Astrocyte (in vitro differentiated cells and primary cell): ENCODE results near the gene MRRF. TPM values are rescaled to one million over a fixed set of nuclear protein-coding genes. Genes with fewer than 3 reads are reported as not detected.

Source experiments
- DNase-seq: peaks from one replicate; pipeline ENCODE4 v3.0.0-alpha.2; 2010; ENCODE audit warnings: low read depth
- FAIRE-seq: peaks from 2 replicates; lab custom pipeline; 2011; peaks lifted over from hg19 to GRCh38; lab: Jason Lieb, UNC
- H2AFZ ChIP-seq: 2 replicates; pipeline ENCODE4 v1.6.0; 2012; ENCODE audit warnings: low read depth, low read length, inconsistent platforms
- H3K27ac ChIP-seq: 2 replicates; pipeline ENCODE4 v1.5.1; 2011; ENCODE audit warnings: low read depth, low read length, inconsistent platforms
- H3K27me3 ChIP-seq: 2 replicates; pipeline ENCODE4 v1.6.0; 2011; ENCODE audit warnings: low read length, inconsistent platforms; ENCODE audit not compliant: insufficient read depth
- H3K36me3 ChIP-seq: 2 replicates; pipeline ENCODE4 v1.5.1; 2011; ENCODE audit warnings: low read length, inconsistent platforms; ENCODE audit not compliant: insufficient read depth
- H3K4me1 ChIP-seq: 2 replicates; pipeline ENCODE4 v1.5.1; 2011; ENCODE audit warnings: low read length, inconsistent platforms; ENCODE audit not compliant: insufficient read depth
- H3K4me2 ChIP-seq: 2 replicates; pipeline ENCODE4 v1.6.0; 2012; ENCODE audit warnings: low read length, inconsistent platforms
- H3K4me3 ChIP-seq: 2 replicates; pipeline ENCODE4 v1.5.1; 2011; ENCODE audit warnings: low read depth, mild to moderate bottlenecking, low read length, inconsistent platforms; ENCODE audit not compliant: insufficient read depth
- H3K79me2 ChIP-seq: 2 replicates; pipeline ENCODE4 v1.6.0; 2012; ENCODE audit warnings: mild to moderate bottlenecking, low read length, inconsistent platforms; ENCODE audit not compliant: insufficient read depth
- H3K9ac ChIP-seq: 2 replicates; pipeline ENCODE4 v1.6.0; 2012; ENCODE audit warnings: mild to moderate bottlenecking, low read length, inconsistent platforms
- H3K9me3 ChIP-seq: 2 replicates; pipeline ENCODE4 v1.5.1; 2012; ENCODE audit warnings: low read depth, mild to moderate bottlenecking, low read length, inconsistent platforms; ENCODE audit not compliant: insufficient read depth
- H4K20me1 ChIP-seq: 2 replicates; pipeline ENCODE4 v1.6.0; 2012; ENCODE audit warnings: low read length, inconsistent platforms; ENCODE audit not compliant: insufficient read depth
- H3K27ac Mint-ChIP-seq: one replicate; pipeline ENCODE4 v1.8.0; 2021; ENCODE audit warnings: mild to moderate bottlenecking, mixed read lengths; ENCODE audit not compliant: unreplicated experiment
- H3K27me3 Mint-ChIP-seq: one replicate; pipeline ENCODE4 v1.8.0; 2021; ENCODE audit warnings: low read depth, mixed read lengths; ENCODE audit not compliant: unreplicated experiment
- H3K36me3 Mint-ChIP-seq: one replicate; pipeline ENCODE4 v1.8.0; 2021; ENCODE audit warnings: low read depth, mixed read lengths; ENCODE audit not compliant: unreplicated experiment
- H3K4me1 Mint-ChIP-seq: one replicate; pipeline ENCODE4 v1.8.0; 2021; ENCODE audit warnings: low read depth, mixed read lengths; ENCODE audit not compliant: unreplicated experiment
- H3K4me3 Mint-ChIP-seq: one replicate; pipeline ENCODE4 v1.8.0; 2021; ENCODE audit warnings: mild to moderate bottlenecking, moderate library complexity, mixed read lengths; ENCODE audit not compliant: unreplicated experiment
- H3K9me3 Mint-ChIP-seq: one replicate; pipeline ENCODE4 v1.8.0; 2021; ENCODE audit warnings: mild to moderate bottlenecking, mixed read lengths; ENCODE audit not compliant: unreplicated experiment
- CTCF ChIP-seq: IDR thresholded peaks from 2 replicates; pipeline ENCODE4 v1.5.1; 2011; ENCODE audit warnings: low read depth, mild to moderate bottlenecking, inconsistent platforms, low read length, moderate library complexity; ENCODE audit not compliant: insufficient read depth
- EZH2 ChIP-seq: IDR thresholded peaks from 2 replicates; pipeline ENCODE4 v1.6.1; 2012; ENCODE audit warnings: mild to moderate bottlenecking, low read length, inconsistent platforms; ENCODE audit not compliant: insufficient read depth
- total RNA-seq: library from RNA; stranded (reverse); gene quantifications from 2 replicates; pipeline ENCODE4 v1.2.1, GENCODE V29; 2021

The MRRF gene
- total RNA-seq, 1 donor from 2014 or later, result 24.0 TPM

GRCh38 chr9:122291458-122291857, 26.8 kb downstream of the MRRF start:
- DNase-seq, result no peak
- Histone ChIP-seq H3K27me3 (no peaks in the 10 kb centered on the region), H3K36me3 (peaks cover 38% of the 10 kb centered on the region), H3K4me1 (no peaks in the 10 kb centered on the region), H3K27ac (no peak overlapping the region), H3K79me2 (no peaks in the 10 kb centered on the region), H3K4me3 (no peak overlapping the region), H4K20me1 (no peaks in the 10 kb centered on the region), H3K9ac (no peak overlapping the region), H3K9me3 (no peaks in the 10 kb centered on the region), H2AFZ (no peak overlapping the region), H3K4me2 (no peak overlapping the region)
- H3K27ac Mint-ChIP-seq, result no peak overlapping the region
- FAIRE-seq, result no peak
- no peak overlapping the region for H3K4me3 Mint-ChIP-seq
- H3K4me1 Mint-ChIP-seq, result no peaks in the 10 kb centered on the region
- H3K36me3 Mint-ChIP-seq, result peaks cover 5% of the 10 kb centered on the region
- no peaks in the 10 kb centered on the region for H3K27me3 Mint-ChIP-seq
- no peak for TF ChIP-seq EZH2
- no peak for TF ChIP-seq CTCF
- H3K9me3 Mint-ChIP-seq, result no peaks in the 10 kb centered on the region

GRCh38 chr9:122294531-122294930, 29.8 kb downstream of the MRRF start:
- DNase-seq (no peak), FAIRE-seq (no peak)
- Histone ChIP-seq H3K79me2 (no peaks in the 10 kb centered on the region), H3K9me3 (no peaks in the 10 kb centered on the region), H3K27ac (no peak overlapping the region), H3K36me3 (peaks cover 34% of the 10 kb centered on the region), H4K20me1 (peaks cover 6% of the 10 kb centered on the region), H3K4me2 (no peak overlapping the region), H3K4me1 (no peaks in the 10 kb centered on the region), H3K4me3 (no peak overlapping the region), H3K27me3 (no peaks in the 10 kb centered on the region), H2AFZ (no peak overlapping the region), H3K9ac (no peak overlapping the region)
- no peaks in the 10 kb centered on the region for H3K9me3 Mint-ChIP-seq
- H3K27ac Mint-ChIP-seq, result no peak overlapping the region
- H3K4me3 Mint-ChIP-seq, result no peak overlapping the region
- no peaks in the 10 kb centered on the region for H3K27me3 Mint-ChIP-seq
- TF ChIP-seq EZH2 (no peak), CTCF (no peak)
- H3K36me3 Mint-ChIP-seq, result peaks cover 5% of the 10 kb centered on the region
- no peaks in the 10 kb centered on the region for H3K4me1 Mint-ChIP-seq

- Histone ChIP-seq H3K9me3 (no peaks in the 10 kb centered on the region), H3K9ac (no peak overlapping the region), H3K4me2 (no peak overlapping the region), H2AFZ (no peak overlapping the region), H4K20me1 (peaks cover 6% of the 10 kb centered on the region), H3K27ac (no peak overlapping the region), H3K4me1 (no peaks in the 10 kb centered on the region), H3K27me3 (no peaks in the 10 kb centered on the region), H3K36me3 (peaks cover 19% of the 10 kb centered on the region), H3K79me2 (no peaks in the 10 kb centered on the region), H3K4me3 (no peak overlapping the region)
- Mint-ChIP-seq H3K27me3 (no peaks in the 10 kb centered on the region), H3K4me3 (no peak overlapping the region), H3K4me1 (no peaks in the 10 kb centered on the region), H3K9me3 (no peaks in the 10 kb centered on the region), H3K36me3 (peaks cover 4% of the 10 kb centered on the region), H3K27ac (no peak overlapping the region)
- FAIRE-seq (no peak), DNase-seq (no peak)
- TF ChIP-seq EZH2 (no peak), CTCF (no peak)
Measured at GRCh38 chr9:122297512-122297911, 32.8 kb downstream of the MRRF start.
